Testis (tissue), 2 donors: ENCODE results near the gene SMARCC2.

Experiments used
- CTCF ChIP-seq, 3 experiments: fragments of 450-650 bp in 2 of 3; fragments of 200-600 bp in 1 of 3; sonication (generic) in 1 of 3; IDR thresholded peaks; one replicate each; pipeline ENCODE4 v1.5.1; 2016 to 2019; ENCODE audit warnings: antibody characterized with exemption in 3 of 3, mild to moderate bottlenecking in 2 of 3, moderate library complexity in 1 of 3
- POLR2A ChIP-seq: fragments of 450-650 bp; IDR thresholded peaks from one replicate; pipeline ENCODE4 v1.6.1; 2017; ENCODE audit warnings: antibody characterized with exemption, mild to moderate bottlenecking, moderate library complexity

- no peak for TF ChIP-seq POLR2A
- TF ChIP-seq CTCF (IDR thresholded peaks at IDR 0.05), result no peak
Measured at GRCh38 chr12:56129206-56129941, 59.9 kb downstream of the SMARCC2 start.
